Measurements from ENCODE around the gene EFNA4. TPM values are rescaled to one million over a fixed set of nuclear protein-coding genes. Genes with fewer than 3 reads are reported as not detected.

The EFNA4 gene
- total and polyA plus RNA-seq, 2 of the 8 experiments (the other 6 are each of a cell fraction or from before 2014, with no cell fraction given), result 21.9 to 23.9 TPM

GRCh38 chr1:155070721-155071569 lies 7.4 kb downstream of the EFNA4 start:
- peak overlapping the region; percentile 97 to 99 for H3K4me2 ChIP-seq (ENCODE audit: insufficient read depth in 1 of 2, low read depth in 2 of 2, low read length in 2 of 2)
- no peak overlapping the region for H4K91ac ChIP-seq (replicated peaks; ENCODE audit: insufficient read length, low read length)
- no peak for FAIRE-seq
- H3K4ac ChIP-seq (replicated peaks; ENCODE audit: insufficient read length, low read depth, low read length), result no peak overlapping the region
- H3K27me3 ChIP-seq (replicated peaks in 1 of 4; ENCODE audit: control insufficient read depth in 3 of 4, extremely low read depth in 1 of 4, insufficient read depth in 3 of 4, low read length in 3 of 4), result peaks cover 0 to 7% (median 1%) of the 10 kb centered on the region in 4 experiments; a peak in 3 of 7 replicates
- peaks cover 11% of the 10 kb centered on the region for H3K23me2 ChIP-seq (ENCODE audit: low read depth, low read length)
- ChIA-PET CTCF (ENCODE audit: partially characterized antibody) (interaction anchor here (0.7 to 33.9 kb wide), 11 partner anchors 9 to 208 kb away, joined by 3 to 907 read pairs (median 6); partner anchors contain the start of genes ADAM15, EFNA1, EFNA3 and EFNA4), POLR2A (ENCODE audit: partially characterized antibody) (interaction anchor here (0.6 to 3.2 kb wide), 17 partner anchors 8 to 480 kb away, joined by 3 to 21 read pairs (median 3); partner anchors contain the start of genes EFNA3, EFNA4, PBXIP1 and SHC1)
- H3K18ac ChIP-seq (ENCODE audit: extremely low read depth, low read length), result peak overlapping the region; percentile 51; the same call in 1 of the 2 replicates
- H3K4me3 ChIP-seq (ENCODE audit: extremely low read depth in 1 of 4, insufficient read depth in 2 of 4, low read depth in 3 of 4, low read length in 4 of 4), result peak overlapping the region; percentile 42 to 64 (median 57)
- 0 out of 2 replicates have a peak overlapping the region, but pooled peaks have one; percentile 60 for H2BK12ac ChIP-seq (ENCODE audit: low read depth, low read length)
- H3K4me1 ChIP-seq (replicated peaks in 1 of 4; ENCODE audit: control insufficient read depth in 3 of 4, insufficient read depth in 4 of 4, low read length in 3 of 4), result peaks cover 4 to 33% (median 21%) of the 10 kb centered on the region in 4 experiments
- H3K36me3 ChIP-seq (ENCODE audit: control insufficient read depth in 2 of 4, insufficient read depth in 4 of 4, low read length in 3 of 4), result peaks cover 0 to 12% (median 4%) of the 10 kb centered on the region in 4 experiments; a peak in 5 of 8 replicates
- H3K27ac ChIP-seq (ENCODE audit: low read depth, low read length), result no peak overlapping the region
- DNase-seq (ENCODE audit: low read depth in 1 of 2, low spot score in 2 of 2), result peak in 1 of 2 experiments; percentile 85
- H4K8ac ChIP-seq (ENCODE audit: extremely low read depth, insufficient read depth, low read length), result no peak overlapping the region; the same call in 1 of the 2 replicates
- H3K23ac ChIP-seq (ENCODE audit: insufficient read length), result no peak overlapping the region
- H3K56ac ChIP-seq (replicated peaks; ENCODE audit: insufficient read length, low read depth, low read length), result no peak overlapping the region
- no peaks in the 10 kb centered on the region for H3K9me3 ChIP-seq (ENCODE audit: insufficient read depth in 2 of 2, low read depth in 1 of 2, low read length in 1 of 2)
- no peak overlapping the region for H2BK120ac ChIP-seq (replicated peaks; ENCODE audit: low read depth, low read length)
- H3K14ac ChIP-seq (ENCODE audit: insufficient read length), result no peak overlapping the region
- H2AFZ ChIP-seq (ENCODE audit: low read length), result no peak overlapping the region; the same call in 1 of the 2 replicates
- peak overlapping the region; percentile 61; the same call in 1 of the 2 replicates for H2BK15ac ChIP-seq (ENCODE audit: low read length)
- no peaks in the 10 kb centered on the region for H3K79me1 ChIP-seq (ENCODE audit: low read depth, low read length)
- peak overlapping the region in 3 of 4 experiments; percentile 13 to 57 (median 30); a peak in 6 of 7 replicates for H3K9ac ChIP-seq (replicated peaks in 1 of 4; ENCODE audit: extremely low read depth in 1 of 4, low read depth in 3 of 4, low read length in 3 of 4)
- H2BK5ac ChIP-seq (ENCODE audit: low read depth, low read length), result peak overlapping the region; percentile 60; the same call in 1 of the 2 replicates
- peaks cover 0 to 5% of the 10 kb centered on the region in 2 experiments; a peak in 1 of 4 replicates for H3K79me2 ChIP-seq (ENCODE audit: control insufficient read depth in 1 of 2, insufficient read depth in 2 of 2, low read length in 2 of 2)
- WGBS, 2 experiments (ENCODE audit: extremely low coverage in 1 of 2, insufficient coverage in 1 of 2, insufficient read length in 1 of 2, insufficient replicate concordance in 2 of 2, low coverage in 1 of 2, low lambda C conversion rate in 2 of 2, missing lambda C conversion rate in 1 of 2), result 5% methylated on average over 47 of the region's 61 CpGs; no CpG with 5 or more reads in 1 of the 2 experiments
- no peak overlapping the region for H4K5ac ChIP-seq (ENCODE audit: insufficient read length, low read depth, low read length)
- no peak overlapping the region for H2BK20ac ChIP-seq (ENCODE audit: low read length)
- 0 out of 2 replicates have a peak overlapping the region, but pooled peaks have one; percentile 90 for H2AK5ac ChIP-seq (ENCODE audit: low read depth, low read length)
- peaks cover 12 to 19% of the 10 kb centered on the region in 2 experiments for H4K20me1 ChIP-seq (replicated peaks in 1 of 2; ENCODE audit: control insufficient read depth in 1 of 2, insufficient read depth in 2 of 2, low read length in 2 of 2)
- TF ChIP-seq TEAD4 (IDR thresholded peaks at IDR 0.05; ENCODE audit: low read depth, low read length), result peak; percentile 39; the same call in 1 of the 2 replicates
- peak in 1 of 2 experiments; percentile 6; a peak in 1 of 4 replicates for TF ChIP-seq RAD21 (IDR thresholded peaks at IDR 0.05 in 1 of 2, conservative IDR thresholded peaks at IDR 0.05 in 1 of 2; ENCODE audit: low read depth in 2 of 2, low read length in 2 of 2)
- peak; percentile 75 to 88; a peak in 1 of 4 replicates for TF ChIP-seq SIN3A (conservative IDR thresholded peaks at IDR 0.05 in 1 of 2, IDR thresholded peaks at IDR 0.05 in 1 of 2; ENCODE audit: low read depth in 1 of 2, low read length in 2 of 2)
- no peak for TF ChIP-seq NANOG (IDR thresholded peaks at IDR 0.05; ENCODE audit: insufficient read depth, low read depth, low read length, poor library complexity, severe bottlenecking)
- peak in 1 of 2 experiments; percentile 32; a peak in 1 of 4 replicates for TF ChIP-seq HDAC2 (IDR thresholded peaks at IDR 0.05; ENCODE audit: borderline replicate concordance in 1 of 2, low read depth in 2 of 2, low read length in 2 of 2)
- TF ChIP-seq TAF7 (optimal IDR thresholded peaks at IDR 0.05; ENCODE audit: borderline replicate concordance, low read depth, low read length), result peak; percentile 41
- TF ChIP-seq RBBP5 (IDR thresholded peaks at IDR 0.05; ENCODE audit: borderline replicate concordance, low read depth, low read length), result 0 out of 2 replicates have a peak, but pooled peaks have one; percentile 65
- TF ChIP-seq SP1 (IDR thresholded peaks at IDR 0.05; ENCODE audit: low read depth, low read length), result no peak

Measured in H1 (cell line).